Stimulated activated CD8-positive, alpha-beta memory T cell treated with anti-CD3 and anti-CD28 coated beads, Interleukin-12 subunit alpha, Interleukin-12 subunit beta, amount 100 ng/mL, for 24 hours (primary cell): ENCODE measurements around the gene SLC15A3.
"Not testable (repeated sequence)": the region's sequence is repeated elsewhere in the genome, so short reads cannot be mapped to it uniquely, and the experiment has no call there.

Experiments used
- DNase-seq: peaks from one replicate; pipeline ENCODE4 v3.0.0-alpha.2; 2020; ENCODE audit errors: extremely low read depth

SLC15A3 gene

GRCh38 chr11:60913793-60914632, 38.0 kb downstream of the SLC15A3 start, which contains the start of gene TMEM109:
TSS of gene TMEM109 (plus strand) at chr11:60914158. CDS start at chr11:60919694, 5,536 bp downstream.
- DNase-seq, result peak; percentile 76

DNA sequence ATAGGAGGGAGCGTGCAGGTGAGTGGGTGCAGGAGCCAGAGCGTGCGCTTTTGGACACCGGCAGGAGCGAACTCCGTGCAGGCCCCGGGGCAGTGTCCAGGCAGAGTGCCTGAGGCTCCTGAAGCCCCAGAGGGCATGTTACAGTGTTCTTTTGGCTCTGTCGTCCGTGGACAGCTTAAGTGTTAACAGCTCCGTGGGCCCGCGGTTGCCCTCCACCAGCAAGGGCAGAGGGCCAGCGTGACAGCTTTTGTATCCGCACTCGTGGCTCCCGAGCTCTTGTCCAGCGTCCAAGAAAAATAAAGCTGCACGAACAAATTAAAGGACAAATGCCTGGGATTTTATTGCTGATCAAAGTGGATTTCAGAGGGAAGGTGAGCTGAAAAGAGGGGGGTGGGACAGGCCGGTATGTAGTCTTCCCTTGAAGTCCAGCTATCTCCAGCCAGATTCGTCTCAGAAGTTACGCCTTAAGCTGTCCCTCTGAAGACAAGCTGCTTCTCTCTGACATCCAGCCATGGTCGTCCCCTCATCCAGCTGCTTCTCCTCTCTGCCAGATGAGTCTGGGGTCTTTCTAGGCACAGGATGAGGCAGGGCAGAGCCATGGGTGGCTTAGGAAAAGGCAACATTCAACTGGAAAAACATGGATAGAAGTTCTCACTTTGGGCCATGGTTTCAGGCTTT, 39.0 kb downstream of the SLC15A3 start:
- no peak for DNase-seq

DNA sequence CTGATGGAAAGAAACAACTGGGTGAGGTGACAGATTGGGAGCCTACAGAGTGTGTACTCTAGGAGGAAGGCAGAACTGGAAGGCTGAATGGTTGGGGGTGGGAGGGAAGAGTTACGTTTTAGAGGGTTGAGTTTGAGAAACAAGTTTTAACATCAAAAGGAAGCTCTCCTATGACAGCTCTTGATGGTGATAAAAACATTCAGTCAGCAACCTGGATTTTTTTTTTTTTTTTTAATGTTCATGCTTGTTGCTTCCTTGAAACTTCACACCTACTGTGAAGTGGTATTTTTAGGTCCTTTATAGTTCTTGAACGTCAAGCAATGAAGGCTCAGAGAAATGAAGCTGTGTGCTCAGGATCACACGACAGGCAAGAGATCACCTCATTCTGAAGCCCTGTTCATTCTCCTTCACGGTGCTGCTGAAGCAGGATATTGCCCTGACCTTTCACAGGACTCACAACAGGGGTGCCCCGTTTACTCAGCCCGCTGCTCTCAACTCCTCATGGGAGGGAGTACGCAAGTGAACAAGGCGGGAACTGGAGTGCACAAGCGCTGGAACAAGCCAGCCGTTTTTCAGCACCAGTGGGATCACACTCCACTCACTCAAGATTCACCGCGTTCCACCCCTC, 39.6 kb downstream of the SLC15A3 start:
- no peak for DNase-seq

GRCh38 chr11:60910711-60911380, 41.1 kb downstream of the SLC15A3 start:
- no peak for DNase-seq

- DNase-seq, result no peak
Measured at GRCh38 chr11:60910281-60910687, 41.7 kb downstream of the SLC15A3 start.

- not testable (repeated sequence) for DNase-seq
Measured at GRCh38 chr11:60909680-60910280, 42.2 kb downstream of the SLC15A3 start.

DNA sequence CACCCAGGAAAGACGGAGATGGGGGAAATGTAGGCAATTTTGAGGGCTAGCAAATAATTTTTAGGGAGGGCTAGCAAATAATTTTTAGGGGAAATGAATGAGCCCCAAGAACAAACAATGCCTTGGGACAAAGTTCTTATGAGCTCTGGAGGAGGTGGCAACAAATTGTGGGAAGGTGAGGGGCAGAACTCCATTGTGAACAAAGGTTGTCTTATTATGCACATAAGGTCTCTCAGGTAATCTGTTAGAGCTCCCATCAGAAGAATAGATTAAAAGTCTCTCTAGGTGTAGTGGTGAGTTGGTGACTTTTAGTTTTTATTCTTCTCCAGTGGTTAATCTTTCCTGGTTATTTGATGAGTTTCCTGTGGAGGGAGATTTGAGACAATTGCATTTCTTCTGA, 43.2 kb downstream of the SLC15A3 start:
- DNase-seq, result no peak

- peak; percentile 91 for DNase-seq
Measured at GRCh38 chr11:60906132-60906972, 45.6 kb downstream of the SLC15A3 start, which contains the start of gene PRPF19. TSS of gene PRPF19 (minus strand) at chr11:60906585. CDS start at chr11:60906382, 203 bp downstream.

- no peak for DNase-seq
Measured at GRCh38 chr11:60905551-60906113, 46.3 kb downstream of the SLC15A3 start.

GRCh38 chr11:60905047-60905446, 46.9 kb downstream of the SLC15A3 start:
- DNase-seq, result no peak

GRCh38 chr11:60902625-60903024, 49.4 kb downstream of the SLC15A3 start:
- no peak for DNase-seq

DNA sequence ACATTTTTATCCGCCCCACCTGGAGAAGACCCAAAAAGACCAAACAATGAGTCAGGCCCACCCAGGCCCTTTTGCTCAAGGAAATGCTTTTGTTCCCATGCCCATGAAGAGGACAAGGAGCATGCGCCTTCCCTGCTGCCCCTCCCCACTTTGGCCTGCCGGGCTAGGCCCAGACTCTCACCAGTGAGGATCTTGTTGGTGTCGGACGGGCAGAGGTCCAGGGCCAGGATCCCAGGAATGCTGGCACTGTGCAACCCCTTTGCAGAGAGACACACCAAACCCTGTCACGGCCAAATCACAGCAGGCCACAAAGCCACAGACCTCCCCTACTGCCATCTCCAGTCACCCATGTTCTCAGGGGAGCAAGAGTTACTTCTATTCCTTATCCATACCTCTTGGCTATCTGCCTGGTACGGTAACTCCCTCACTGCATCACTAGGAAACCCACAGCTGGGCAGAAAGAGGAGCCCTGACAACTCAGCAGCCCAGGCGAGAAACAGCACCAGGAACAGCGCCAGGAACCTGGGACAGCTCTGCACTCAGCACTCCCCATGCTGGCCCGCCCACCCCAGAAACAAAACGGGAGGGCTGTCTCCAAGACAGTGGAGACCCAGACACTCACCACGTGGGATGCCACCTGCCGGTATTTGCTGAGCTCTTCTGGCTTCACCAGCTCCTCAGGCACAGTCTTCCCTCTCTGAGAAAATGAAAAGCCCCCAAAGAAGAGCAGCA, 51.1 kb downstream of the SLC15A3 start:
- no peak for DNase-seq

DNA sequence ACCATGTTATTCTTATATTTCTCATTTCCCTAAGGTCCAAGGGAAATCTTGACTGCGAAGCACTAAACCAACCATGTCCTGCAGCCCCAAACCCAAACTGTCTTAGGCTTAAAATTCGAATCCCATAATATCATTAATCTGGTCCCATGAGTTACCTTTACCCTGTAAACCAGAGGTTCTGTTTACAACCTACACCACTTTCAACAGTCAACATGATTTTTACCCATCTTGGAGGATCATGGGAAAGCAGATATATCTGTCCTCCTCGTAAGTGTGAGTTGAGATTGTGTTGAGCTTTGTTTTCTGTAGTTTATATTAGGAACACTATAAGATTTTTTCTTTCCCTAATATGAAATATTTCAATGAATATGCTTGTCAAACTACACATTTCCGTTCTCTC, 52.0 kb downstream of the SLC15A3 start:
- no peak for DNase-seq

GRCh38 chr11:60899046-60899936, 52.7 kb downstream of the SLC15A3 start:
- DNase-seq, result no peak

DNA sequence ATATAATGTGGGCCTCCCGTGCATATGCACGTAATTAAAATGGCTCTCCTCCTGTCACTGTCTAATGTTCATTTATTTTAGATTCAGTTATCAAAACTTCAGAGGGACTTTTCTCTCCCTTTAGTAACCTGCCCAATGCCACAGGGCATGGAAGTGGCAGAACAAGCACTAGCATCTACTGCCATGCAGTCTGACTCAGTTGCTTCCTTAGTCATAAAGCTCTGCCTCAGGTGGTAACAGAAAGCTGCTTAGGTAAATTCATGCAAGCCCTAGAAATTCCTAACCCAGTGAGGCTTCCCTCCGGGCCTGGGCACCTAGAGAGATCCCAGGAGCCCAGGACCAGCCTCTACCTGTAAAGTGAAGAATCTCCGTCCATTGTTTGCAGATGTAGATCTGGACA, 54.5 kb downstream of the SLC15A3 start:
- no peak for DNase-seq

GRCh38 chr11:60895687-60896086, 56.3 kb downstream of the SLC15A3 start:
- DNase-seq, result no peak

GRCh38 chr11:60891103-60891741, 60.8 kb downstream of the SLC15A3 start:
- DNase-seq, result no peak

GRCh38 chr11:60890696-60891095, 61.3 kb downstream of the SLC15A3 start:
- no peak for DNase-seq
